ENCODE results near the gene CYP4F2.
"Not testable (repeated sequence)": the region's sequence is repeated elsewhere in the genome, so short reads cannot be mapped to it uniquely, and the experiment has no call there.

Gene CYP4F2

GRCh38 chr19:15843894-15844222, 54.0 kb downstream of the CYP4F2 start:
- DNase-seq (ENCODE audit: low read depth) = not testable (repeated sequence)

GRCh38 chr19:15843203-15843893, 54.5 kb downstream of the CYP4F2 start:
- DNase-seq (ENCODE audit: low read depth) = no peak

GRCh38 chr19:15841875-15842569, 55.9 kb downstream of the CYP4F2 start:
- DNase-seq (ENCODE audit: low read depth) = no peak

- no peak for DNase-seq (ENCODE audit: low read depth)
Observed at GRCh38 chr19:15840833-15841232, 57.0 kb downstream of the CYP4F2 start.

- DNase-seq (ENCODE audit: low read depth) = not testable (repeated sequence)
Observed at GRCh38 chr19:15839888-15840287, 58.0 kb downstream of the CYP4F2 start.

- no peak for DNase-seq (ENCODE audit: low read depth)
Observed at GRCh38 chr19:15838351-15838750, 59.5 kb downstream of the CYP4F2 start.

GRCh38 chr19:15837221-15837731, 60.6 kb downstream of the CYP4F2 start:
- DNase-seq (ENCODE audit: low read depth) = no peak

- DNase-seq (ENCODE audit: low read depth) = peak; percentile 93
Observed at GRCh38 chr19:15836330-15837220, 61.3 kb downstream of the CYP4F2 start.

GRCh38 chr19:15835565-15836329, 62.1 kb downstream of the CYP4F2 start:
- peak; percentile 12 for DNase-seq (ENCODE audit: low read depth)

- DNase-seq (ENCODE audit: low read depth) = not testable (repeated sequence)
Observed at GRCh38 chr19:15834232-15834631, 63.6 kb downstream of the CYP4F2 start.

- no peak for DNase-seq (ENCODE audit: low read depth)
Observed at GRCh38 chr19:15831626-15832025, 66.2 kb downstream of the CYP4F2 start.

- no peak for DNase-seq (ENCODE audit: low read depth)
Observed at GRCh38 chr19:15829786-15830185, 68.1 kb downstream of the CYP4F2 start.

GRCh38 chr19:15829306-15829698, 68.6 kb downstream of the CYP4F2 start:
- DNase-seq (ENCODE audit: low read depth) = no peak

GRCh38 chr19:15828611-15829305, 69.1 kb downstream of the CYP4F2 start:
- not testable (repeated sequence) for DNase-seq (ENCODE audit: low read depth)

GRCh38 chr19:15828121-15828610, 69.7 kb downstream of the CYP4F2 start:
- DNase-seq (ENCODE audit: low read depth) = no peak

Data from stimulated activated CD8-positive, alpha-beta memory T cell treated with anti-CD3 and anti-CD28 coated beads, Interleukin-4, amount 100 ng/mL, for 24 hours (primary cell).